ENCODE results near the gene PPIL3.

Gene PPIL3

DNA sequence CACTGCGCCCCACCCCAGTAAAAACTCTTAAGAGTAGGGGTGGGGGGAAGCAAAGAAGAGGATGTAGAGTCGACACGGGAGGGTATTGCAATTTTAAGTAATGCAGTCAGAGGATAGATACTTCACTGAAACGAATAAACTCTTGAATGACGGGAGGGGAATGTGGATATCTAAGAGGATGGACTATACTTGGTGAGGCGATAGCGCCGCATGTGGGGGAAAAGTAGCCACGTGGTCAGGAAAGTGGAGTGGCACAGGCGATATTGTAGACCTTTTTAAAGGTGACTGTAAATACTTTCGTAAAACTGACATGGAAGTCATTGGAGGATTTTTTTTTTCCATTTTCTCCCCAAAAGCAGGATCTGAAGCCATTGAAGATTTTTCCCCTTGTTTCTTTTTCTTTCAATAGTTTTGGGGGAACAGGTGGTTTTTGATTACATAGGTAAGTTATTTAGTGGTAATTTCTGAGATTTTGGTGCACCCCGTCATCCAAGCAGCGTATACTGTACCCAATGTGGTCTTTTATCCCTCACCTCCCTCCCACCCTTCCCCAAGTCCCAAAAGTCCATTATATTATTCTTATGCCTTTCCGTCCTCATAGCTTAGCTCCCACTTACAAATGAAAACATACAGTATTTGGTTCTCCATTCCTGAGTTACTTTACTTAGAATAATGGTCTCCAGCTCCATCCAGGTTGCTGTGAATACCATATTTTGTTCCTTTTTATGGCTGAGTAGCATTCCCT lies 38.2 kb downstream of the PPIL3 start:
- no peaks in the 10 kb centered on the region for H3K27me3 ChIP-seq (ENCODE audit: insufficient read depth, low read length)
- no peak overlapping the region for H2AFZ ChIP-seq (ENCODE audit: low read depth, low read length)
- no peaks in the 10 kb centered on the region for H3K4me1 ChIP-seq (ENCODE audit: insufficient read depth, low read length)
- H3K4me3 ChIP-seq (ENCODE audit: low read length), result no peak overlapping the region
- no peaks in the 10 kb centered on the region for H3K9me3 ChIP-seq (ENCODE audit: low read length)
- H3K36me3 ChIP-seq (ENCODE audit: insufficient read depth, low read length), result peaks cover 45% of the 10 kb centered on the region

DNA sequence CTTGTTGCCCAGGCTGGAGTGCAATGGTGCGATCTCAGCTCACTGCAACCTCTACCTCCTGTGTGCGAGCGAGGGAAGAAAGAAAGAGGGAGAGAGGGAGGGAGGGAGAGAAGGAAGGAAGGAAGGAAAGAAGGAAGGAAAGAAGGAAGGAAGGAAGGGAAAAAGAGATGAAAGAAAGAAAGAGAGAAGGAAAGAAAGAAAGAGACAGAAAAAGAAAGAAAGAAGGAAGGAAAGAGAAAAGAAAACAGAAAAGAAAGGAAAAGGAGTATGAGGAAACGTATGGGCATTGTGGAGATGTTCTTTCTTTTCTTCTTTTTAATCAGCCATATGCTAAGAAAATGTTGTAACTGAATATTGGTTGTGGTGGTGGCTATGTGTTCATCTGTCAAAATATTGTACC lies 40.9 kb downstream of the PPIL3 start:
- Histone ChIP-seq H3K4me3 (ENCODE audit: low read length) (no peak overlapping the region), H3K4me1 (ENCODE audit: insufficient read depth, low read length) (no peaks in the 10 kb centered on the region), H3K36me3 (ENCODE audit: insufficient read depth, low read length) (peaks cover 20% of the 10 kb centered on the region), H3K9me3 (ENCODE audit: low read length) (no peaks in the 10 kb centered on the region), H2AFZ (ENCODE audit: low read depth, low read length) (no peak overlapping the region), H3K27me3 (ENCODE audit: insufficient read depth, low read length) (no peaks in the 10 kb centered on the region)

- H3K4me3 ChIP-seq (ENCODE audit: low read length), result no peak overlapping the region
- H2AFZ ChIP-seq (ENCODE audit: low read depth, low read length), result no peak overlapping the region
- H3K4me1 ChIP-seq (ENCODE audit: insufficient read depth, low read length), result no peaks in the 10 kb centered on the region
- no peaks in the 10 kb centered on the region for H3K27me3 ChIP-seq (ENCODE audit: insufficient read depth, low read length)
- no peaks in the 10 kb centered on the region for H3K9me3 ChIP-seq (ENCODE audit: low read length)
- peaks cover 13% of the 10 kb centered on the region for H3K36me3 ChIP-seq (ENCODE audit: insufficient read depth, low read length)
Measured at GRCh38 chr2:200847269-200847668, 41.6 kb downstream of the PPIL3 start.

DNA sequence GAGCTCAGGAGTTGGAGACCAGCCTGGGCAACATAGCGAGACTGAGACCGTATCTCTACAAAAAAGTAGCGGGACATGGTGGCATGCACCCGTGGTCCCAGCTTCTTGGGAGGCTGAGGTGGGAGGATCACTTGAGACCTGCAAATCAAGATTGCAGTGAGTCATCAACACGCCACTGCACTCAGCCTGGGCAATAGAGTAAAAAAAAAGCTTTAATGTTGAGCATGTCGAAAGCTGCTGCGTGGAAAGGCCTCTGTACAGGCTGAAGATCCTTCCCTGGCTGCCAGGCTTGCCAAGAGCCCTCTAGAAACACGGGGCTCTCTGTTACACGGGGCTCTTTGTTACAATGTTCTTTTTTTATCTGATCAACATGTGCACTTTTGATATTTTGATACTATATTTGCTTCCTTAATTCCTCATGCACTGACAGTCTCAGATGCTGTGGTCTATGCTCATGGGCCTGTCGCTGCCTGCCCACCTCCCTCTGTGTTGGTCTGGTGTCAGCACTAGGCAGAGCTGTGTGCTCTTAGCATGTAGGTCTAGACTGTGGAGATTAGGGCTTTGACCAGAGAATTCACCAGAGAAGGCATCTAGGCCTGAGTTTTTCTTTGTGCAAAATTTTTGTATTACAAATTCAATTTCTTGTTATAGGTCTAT lies 43.1 kb downstream of the PPIL3 start:
- H3K36me3 ChIP-seq (ENCODE audit: insufficient read depth, low read length), result no peaks in the 10 kb centered on the region
- H3K27me3 ChIP-seq (ENCODE audit: insufficient read depth, low read length), result no peaks in the 10 kb centered on the region
- no peak overlapping the region for H2AFZ ChIP-seq (ENCODE audit: low read depth, low read length)

DNA sequence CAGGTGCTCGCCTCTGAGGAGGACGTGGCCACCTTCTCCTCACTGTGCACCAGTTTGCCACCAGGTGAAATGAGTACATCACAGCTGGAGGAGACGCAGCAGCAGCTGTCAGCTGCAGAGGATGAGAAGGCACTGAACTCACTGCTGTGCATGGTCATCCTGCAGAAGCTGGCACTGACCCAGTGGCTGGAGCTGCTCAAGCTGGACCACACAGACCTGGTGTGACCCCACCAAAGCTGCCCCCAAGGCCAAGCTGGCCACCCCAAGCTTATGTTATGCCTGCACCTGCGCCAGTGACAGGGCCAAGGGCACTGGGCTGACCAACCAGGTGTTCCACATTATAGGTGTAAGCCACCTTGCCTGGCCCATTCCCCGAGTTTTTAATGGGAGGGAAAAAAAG lies 43.7 kb downstream of the PPIL3 start:
- Histone ChIP-seq H3K27me3 (ENCODE audit: insufficient read depth, low read length) (no peaks in the 10 kb centered on the region), H3K9me3 (ENCODE audit: low read length) (no peaks in the 10 kb centered on the region), H3K4me1 (ENCODE audit: insufficient read depth, low read length) (no peaks in the 10 kb centered on the region), H3K4me3 (ENCODE audit: low read length) (no peak overlapping the region), H3K36me3 (ENCODE audit: insufficient read depth, low read length) (no peaks in the 10 kb centered on the region), H2AFZ (ENCODE audit: low read depth, low read length) (no peak overlapping the region)

More for the DNA sequence above, 43.1 kb downstream of the PPIL3 start:
- Histone ChIP-seq H3K4me3 (ENCODE audit: low read length) (no peak overlapping the region), H3K9me3 (ENCODE audit: low read length) (no peaks in the 10 kb centered on the region), H3K4me1 (ENCODE audit: insufficient read depth, low read length) (no peaks in the 10 kb centered on the region)

GRCh38 chr2:200843993-200844948 lies 44.6 kb downstream of the PPIL3 start:
- H3K36me3 ChIP-seq (ENCODE audit: insufficient read depth, low read length), result no peaks in the 10 kb centered on the region
- H3K9me3 ChIP-seq (ENCODE audit: low read length), result no peaks in the 10 kb centered on the region
- H2AFZ ChIP-seq (ENCODE audit: low read depth, low read length), result no peak overlapping the region
- H3K4me3 ChIP-seq (ENCODE audit: low read length), result no peak overlapping the region
- no peaks in the 10 kb centered on the region for H3K27me3 ChIP-seq (ENCODE audit: insufficient read depth, low read length)
- H3K4me1 ChIP-seq (ENCODE audit: insufficient read depth, low read length), result no peaks in the 10 kb centered on the region

DNA sequence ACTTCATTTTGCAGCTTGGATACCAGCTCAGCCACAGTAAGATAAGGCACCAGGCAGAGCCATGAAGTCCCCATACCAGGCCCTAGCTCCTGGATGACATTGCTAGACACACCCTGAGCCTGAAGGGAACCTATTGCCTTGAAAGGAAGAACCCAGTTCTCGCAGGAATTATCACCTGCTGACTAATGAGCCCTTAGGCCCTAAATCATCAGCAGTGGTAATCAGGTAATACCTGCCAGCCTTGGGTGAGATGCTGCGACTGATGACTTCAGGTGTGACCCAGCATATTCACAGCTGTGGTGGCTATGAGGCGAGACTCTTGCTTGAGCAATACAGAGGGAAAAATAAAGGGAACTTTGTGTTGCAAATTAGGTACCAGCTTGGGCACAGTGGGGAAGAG lies 49.4 kb downstream of the PPIL3 start:
- H3K36me3 ChIP-seq (ENCODE audit: insufficient read depth, low read length), result no peaks in the 10 kb centered on the region
- H3K4me1 ChIP-seq (ENCODE audit: insufficient read depth, low read length), result no peaks in the 10 kb centered on the region
- no peak overlapping the region for H3K4me3 ChIP-seq (ENCODE audit: low read length)
- H3K27me3 ChIP-seq (ENCODE audit: insufficient read depth, low read length), result no peaks in the 10 kb centered on the region
- H2AFZ ChIP-seq (ENCODE audit: low read depth, low read length), result no peak overlapping the region
- H3K9me3 ChIP-seq (ENCODE audit: low read length), result peaks cover 2% of the 10 kb centered on the region

DNA sequence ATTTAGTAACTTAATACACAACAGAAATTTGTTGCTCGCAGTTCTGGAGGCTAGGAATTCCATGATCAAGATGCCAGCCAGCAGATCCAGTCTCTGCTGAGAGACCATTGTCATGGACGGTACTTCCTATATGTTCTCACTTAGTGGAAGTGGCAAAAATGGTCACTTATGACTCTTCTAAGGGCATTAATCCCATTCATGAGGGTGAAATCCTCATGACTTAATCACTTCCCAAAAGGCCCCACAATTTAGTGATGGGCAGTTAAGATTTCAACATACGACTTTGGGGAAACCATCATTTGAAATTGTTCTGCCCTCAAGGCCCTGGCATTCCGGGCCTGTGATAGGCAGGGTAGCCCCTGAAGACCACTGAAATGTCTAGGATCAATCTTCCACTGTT lies 54.2 kb downstream of the PPIL3 start:
- H3K4me1 ChIP-seq (ENCODE audit: insufficient read depth, low read length), result no peaks in the 10 kb centered on the region
- no peak overlapping the region for H3K4me3 ChIP-seq (ENCODE audit: low read length)
- H3K9me3 ChIP-seq (ENCODE audit: low read length), result peaks cover 2% of the 10 kb centered on the region
- no peaks in the 10 kb centered on the region for H3K27me3 ChIP-seq (ENCODE audit: insufficient read depth, low read length)
- H2AFZ ChIP-seq (ENCODE audit: low read depth, low read length), result no peak overlapping the region
- no peaks in the 10 kb centered on the region for H3K36me3 ChIP-seq (ENCODE audit: insufficient read depth, low read length)

DNA sequence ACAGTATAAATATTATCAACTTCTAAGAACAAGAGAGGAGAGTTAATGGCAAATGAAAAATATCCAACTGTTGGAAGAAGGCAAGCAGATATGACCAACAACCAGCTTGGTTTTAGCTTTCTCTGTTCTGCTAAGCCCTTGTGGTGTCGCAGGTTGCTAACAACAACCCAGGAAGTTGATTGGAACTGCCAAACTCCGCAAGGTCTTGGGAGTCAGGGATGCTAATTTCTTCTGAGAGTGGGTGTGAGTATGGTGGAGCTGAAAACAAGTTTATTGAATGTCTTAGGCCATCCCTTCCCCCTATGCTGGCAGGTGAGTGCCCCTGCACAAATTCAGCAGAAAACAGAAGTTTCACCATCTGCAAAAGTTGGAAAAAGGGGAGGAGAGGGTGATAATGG lies 59.6 kb downstream of the PPIL3 start:
- no peak overlapping the region for H3K4me3 ChIP-seq (ENCODE audit: low read length)
- H3K27me3 ChIP-seq (ENCODE audit: insufficient read depth, low read length), result no peaks in the 10 kb centered on the region
- H3K36me3 ChIP-seq (ENCODE audit: insufficient read depth, low read length), result no peaks in the 10 kb centered on the region
- no peaks in the 10 kb centered on the region for H3K4me1 ChIP-seq (ENCODE audit: insufficient read depth, low read length)
- no peak overlapping the region for H2AFZ ChIP-seq (ENCODE audit: low read depth, low read length)
- no peaks in the 10 kb centered on the region for H3K9me3 ChIP-seq (ENCODE audit: low read length)

DNA sequence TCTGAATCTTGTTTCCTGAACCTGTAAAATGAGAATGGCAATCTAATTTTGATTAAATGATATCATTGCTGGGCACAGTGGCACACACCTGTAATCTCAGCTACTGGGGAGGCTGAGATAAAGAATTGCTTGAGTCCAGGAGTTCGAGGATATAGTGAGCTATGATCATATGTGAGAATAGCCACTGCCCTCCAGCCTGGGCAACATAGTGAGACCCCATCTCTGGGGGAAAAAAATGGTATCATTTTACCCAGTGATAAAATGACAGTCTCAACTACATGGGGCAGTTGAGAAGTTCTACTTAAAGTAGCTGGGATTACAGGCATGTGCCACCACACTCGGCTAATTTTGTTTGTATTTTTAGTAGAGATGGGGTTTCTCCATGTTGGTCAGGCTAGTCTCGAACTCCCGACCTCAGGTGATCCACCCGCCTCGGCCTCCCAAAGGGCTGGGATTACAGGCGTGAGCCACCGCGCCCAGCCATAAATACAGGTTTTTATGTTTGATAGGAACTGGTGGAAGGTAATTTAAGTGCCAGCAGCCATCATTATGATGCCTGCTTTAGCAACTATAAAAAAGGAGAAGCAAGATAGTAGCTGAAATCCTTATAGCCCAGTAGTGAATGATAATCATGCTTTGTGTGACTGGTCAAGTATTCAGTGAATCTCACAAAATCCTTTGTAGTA lies 60.2 kb downstream of the PPIL3 start:
- H3K4me3 ChIP-seq (ENCODE audit: low read length), result no peak overlapping the region
- H3K27me3 ChIP-seq (ENCODE audit: insufficient read depth, low read length), result no peaks in the 10 kb centered on the region
- peaks cover 3% of the 10 kb centered on the region for H3K36me3 ChIP-seq (ENCODE audit: insufficient read depth, low read length)
- no peaks in the 10 kb centered on the region for H3K4me1 ChIP-seq (ENCODE audit: insufficient read depth, low read length)
- H3K9me3 ChIP-seq (ENCODE audit: low read length), result no peaks in the 10 kb centered on the region
- H2AFZ ChIP-seq (ENCODE audit: low read depth, low read length), result no peak overlapping the region

DNA sequence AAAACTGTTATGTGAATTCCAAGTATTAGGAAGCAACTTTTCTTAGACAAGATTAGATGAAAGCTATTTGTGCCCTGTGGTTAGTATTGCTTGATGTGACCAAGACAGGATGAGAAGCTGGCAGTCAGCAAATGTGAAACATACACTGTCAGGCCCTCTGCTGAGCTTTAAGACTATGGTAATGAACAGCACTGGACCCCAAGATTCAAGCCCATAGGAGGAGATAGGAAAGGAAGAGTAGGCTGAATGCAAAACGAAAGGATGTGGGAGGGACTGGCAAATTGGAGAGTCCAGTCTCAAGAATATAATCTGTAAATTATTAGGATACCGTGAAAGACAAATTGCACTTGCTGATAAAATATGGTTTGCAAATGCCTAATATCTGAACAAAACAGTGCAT lies 60.8 kb downstream of the PPIL3 start:
- Histone ChIP-seq H3K9me3 (ENCODE audit: low read length) (no peaks in the 10 kb centered on the region), H3K4me1 (ENCODE audit: insufficient read depth, low read length) (no peaks in the 10 kb centered on the region), H2AFZ (ENCODE audit: low read depth, low read length) (no peak overlapping the region), H3K36me3 (ENCODE audit: insufficient read depth, low read length) (peaks cover 5% of the 10 kb centered on the region), H3K27me3 (ENCODE audit: insufficient read depth, low read length) (no peaks in the 10 kb centered on the region), H3K4me3 (ENCODE audit: low read length) (no peak overlapping the region)

DNA sequence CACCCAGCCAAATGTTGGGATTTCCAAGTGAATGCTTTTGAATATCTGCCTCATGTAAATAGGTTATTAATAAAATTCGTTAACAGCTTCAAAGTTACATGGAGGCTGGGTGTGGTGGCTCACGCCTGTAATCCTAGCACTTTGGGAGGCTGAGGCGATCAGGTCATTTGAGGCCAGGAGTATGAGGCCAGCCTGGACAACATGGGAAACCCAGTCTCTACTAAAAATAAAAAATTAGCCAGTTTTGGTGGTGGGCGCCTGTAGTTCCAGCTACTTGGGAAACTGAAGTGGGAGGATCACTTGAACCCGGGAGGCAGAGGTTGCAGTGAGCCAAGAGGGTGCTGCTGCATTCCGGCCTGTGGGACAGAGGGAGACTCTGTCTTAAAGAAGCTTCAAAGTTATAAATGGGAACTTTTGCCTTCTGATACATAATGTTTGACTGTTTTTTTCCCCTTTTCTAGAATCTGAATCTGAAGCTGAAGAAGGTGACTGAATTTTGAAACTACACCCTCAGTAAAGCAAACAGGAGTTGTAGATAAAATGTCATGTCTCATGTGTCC lies 67.1 kb downstream of the PPIL3 start:
- no peaks in the 10 kb centered on the region for H3K27me3 ChIP-seq (ENCODE audit: insufficient read depth, low read length)
- no peaks in the 10 kb centered on the region for H3K9me3 ChIP-seq (ENCODE audit: low read length)
- no peaks in the 10 kb centered on the region for H3K4me1 ChIP-seq (ENCODE audit: insufficient read depth, low read length)
- no peak overlapping the region for H2AFZ ChIP-seq (ENCODE audit: low read depth, low read length)
- H3K4me3 ChIP-seq (ENCODE audit: low read length), result no peak overlapping the region
- peaks cover 56% of the 10 kb centered on the region for H3K36me3 ChIP-seq (ENCODE audit: insufficient read depth, low read length)
